ENCODE measurements around the gene TTYH2. TPM values are rescaled to one million over a fixed set of nuclear protein-coding genes. Genes with fewer than 3 reads are reported as not detected.
A peak's percentile ranks its signal among the peaks of the same experiment; 100 is the strongest.

TTYH2 gene
- total RNA-seq, 4 donors from 2014 or later = 0.51 to 34.8 (median 10.3) TPM

GRCh38 chr17:74172700-74173099 lies 40.7 kb upstream of the TTYH2 start:
- TF ChIP-seq CTCF (IDR thresholded peaks at IDR 0.05) = no peak
- TF ChIP-seq POLR2A (IDR thresholded peaks at IDR 0.05) = no peak
- DNase-seq = no peak
- no peaks in the 10 kb centered on the region for H3K4me1 ChIP-seq
- H3K36me3 ChIP-seq = no peaks in the 10 kb centered on the region
- H3K27me3 ChIP-seq = peaks cover 0 to 6% of the 10 kb centered on the region in 2 donors
- H3K27ac ChIP-seq = no peak overlapping the region
- no peaks in the 10 kb centered on the region for H3K9me3 ChIP-seq
- intact Hi-C loops (cut with DNase I; ENCODE audit: low total_unique reads) = no loop called here
- no peak overlapping the region for H3K4me3 ChIP-seq

GRCh38 chr17:74176546-74177001 lies 36.8 kb upstream of the TTYH2 start:
- Histone ChIP-seq H3K4me3 (no peak overlapping the region), H3K27ac (no peak overlapping the region), H3K36me3 (no peaks in the 10 kb centered on the region), H3K9me3 (no peaks in the 10 kb centered on the region), H3K27me3 (peaks cover 0 to 6% of the 10 kb centered on the region in 2 donors), H3K4me1 (no peaks in the 10 kb centered on the region)
- intact Hi-C loops (cut with DNase I; ENCODE audit: low total_unique reads) = no loop called here
- DNase-seq = peak; percentile 28 to 42
- TF ChIP-seq CTCF (IDR thresholded peaks at IDR 0.05) (peak; percentile 62 to 70 (median 66)), POLR2A (IDR thresholded peaks at IDR 0.05) (no peak)

- TF ChIP-seq POLR2A (IDR thresholded peaks at IDR 0.05) (no peak), CTCF (IDR thresholded peaks at IDR 0.05) (no peak)
- intact Hi-C loops (cut with DNase I; ENCODE audit: low total_unique reads) = no loop called here
- Histone ChIP-seq H3K27me3 (peaks cover 0 to 6% of the 10 kb centered on the region in 2 donors), H3K4me3 (no peak overlapping the region), H3K36me3 (no peaks in the 10 kb centered on the region), H3K4me1 (no peaks in the 10 kb centered on the region), H3K9me3 (no peaks in the 10 kb centered on the region), H3K27ac (no peak overlapping the region)
- DNase-seq = no peak
Observed at GRCh38 chr17:74177018-74177450, 36.3 kb upstream of the TTYH2 start.

GRCh38 chr17:74179576-74179975 lies 33.8 kb upstream of the TTYH2 start:
- peaks cover 0 to 6% of the 10 kb centered on the region in 2 donors for H3K27me3 ChIP-seq
- no peak for DNase-seq

GRCh38 chr17:74180336-74180735 lies 33.0 kb upstream of the TTYH2 start:
- Histone ChIP-seq H3K27ac (no peak overlapping the region), H3K27me3 (peaks cover 0 to 6% of the 10 kb centered on the region in 2 donors), H3K9me3 (no peaks in the 10 kb centered on the region), H3K4me1 (no peaks in the 10 kb centered on the region), H3K4me3 (no peak overlapping the region), H3K36me3 (no peaks in the 10 kb centered on the region)
- TF ChIP-seq CTCF (IDR thresholded peaks at IDR 0.05) (no peak), POLR2A (IDR thresholded peaks at IDR 0.05) (no peak)
- intact Hi-C loops (cut with DNase I; ENCODE audit: low total_unique reads) = no loop called here
- no peak for DNase-seq

More at GRCh38 chr17:74179576-74179975, 33.8 kb upstream of the TTYH2 start:
- no peak overlapping the region for H3K27ac ChIP-seq
- H3K36me3 ChIP-seq = no peaks in the 10 kb centered on the region
- TF ChIP-seq CTCF (IDR thresholded peaks at IDR 0.05) = no peak
- no peak for TF ChIP-seq POLR2A (IDR thresholded peaks at IDR 0.05)
- no peak overlapping the region for H3K4me3 ChIP-seq
- H3K4me1 ChIP-seq = no peaks in the 10 kb centered on the region
- intact Hi-C loops (cut with DNase I; ENCODE audit: low total_unique reads) = no loop called here
- no peaks in the 10 kb centered on the region for H3K9me3 ChIP-seq

All from uterus (tissue), 4 donors.